SK-N-SH treated with all-trans-retinoic acid at 6 μM for 48 hours (cell line): ENCODE results near the gene PNPLA7.

Experiments used
- ARNTL ChIP-seq: fragments of 450-650 bp; formaldehyde crosslinking; IDR thresholded peaks from 2 replicates; pipeline ENCODE4 v1.5.0; 2020; ENCODE audit warnings: low read depth, mild to moderate bottlenecking, moderate library complexity, borderline replicate concordance
- OSR1 ChIP-seq: fragments of 250-450 bp; sonication (Bioruptor Pico); IDR thresholded peaks from 2 replicates; pipeline ENCODE4 v1.8.0; 2022; ENCODE audit warnings: moderate library complexity, mild to moderate bottlenecking, inconsistent platforms
- TF ChIP-seq, protein P1 (sequence below): fragments of 250-450 bp; sonication (Bioruptor Pico); IDR thresholded peaks from 2 replicates; pipeline ENCODE4 v1.5.1; 2020; ENCODE audit warnings: low read depth, mild to moderate bottlenecking, moderate library complexity

- TF ChIP-seq ARNTL (CRISPR knock-in tag), result no peak
- TF ChIP-seq, protein P1, sequence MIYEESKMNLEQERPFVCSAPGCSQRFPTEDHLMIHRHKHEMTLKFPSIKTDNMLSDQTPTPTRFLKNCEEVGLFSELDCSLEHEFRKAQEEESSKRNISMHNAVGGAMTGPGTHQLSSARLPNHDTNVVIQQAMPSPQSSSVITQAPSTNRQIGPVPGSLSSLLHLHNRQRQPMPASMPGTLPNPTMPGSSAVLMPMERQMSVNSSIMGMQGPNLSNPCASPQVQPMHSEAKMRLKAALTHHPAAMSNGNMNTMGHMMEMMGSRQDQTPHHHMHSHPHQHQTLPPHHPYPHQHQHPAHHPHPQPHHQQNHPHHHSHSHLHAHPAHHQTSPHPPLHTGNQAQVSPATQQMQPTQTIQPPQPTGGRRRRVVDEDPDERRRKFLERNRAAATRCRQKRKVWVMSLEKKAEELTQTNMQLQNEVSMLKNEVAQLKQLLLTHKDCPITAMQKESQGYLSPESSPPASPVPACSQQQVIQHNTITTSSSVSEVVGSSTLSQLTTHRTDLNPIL, result no peak
- no peak for TF ChIP-seq OSR1 (CRISPR knock-in tag)
These were observed 113.2 kb downstream of the PNPLA7 start for GRCh38 chr9:137436761-137437600.
